HEK293 (cell line): ENCODE data around the gene AKT1.
A peak's percentile ranks its signal among the peaks of the same experiment; 100 is the strongest.

ENCODE experiments used
- CTCF ChIA-PET: fragments of 350-600 bp; formaldehyde crosslinking; extraction: SDS; loops from one replicate; lab custom pipeline; 2021; ENCODE audit warnings: antibody characterized with exemption; lab: Yijun Ruan, JAX
- POLR2A ChIA-PET: fragments of 300-600 bp; formaldehyde crosslinking; extraction: SDS; loops from one replicate; lab custom pipeline; 2020; ENCODE audit warnings: antibody characterized with exemption, inconsistent platforms; lab: Yijun Ruan, JAX
- H3K27ac ChIP-seq: fragments of 200-500 bp; sonication (Bioruptor generic); 2 replicates; pipeline ENCODE4 v1.5.1; 2014; ENCODE audit warnings: low read depth, low read length, control low read depth, inconsistent platforms; ENCODE audit errors: extremely low read depth
- H3K36me3 ChIP-seq, 2 experiments: fragments of 200-500 bp in 1 of 2; sonication (Bioruptor generic) in 1 of 2; 1 replicate in 1 of 2; 2 replicates in 1 of 2; pipeline ENCODE4 v1.5.1; 2014 to 2017; ENCODE audit warnings: inconsistent platforms in 2 of 2, low read length in 2 of 2; ENCODE audit not compliant: control insufficient read depth in 2 of 2, insufficient read depth in 1 of 2
- H3K4me1 ChIP-seq: fragments of 200-500 bp; sonication (Bioruptor generic); 2 replicates; pipeline ENCODE4 v1.5.1; 2014; ENCODE audit warnings: mild to moderate bottlenecking, low read length, inconsistent platforms; ENCODE audit not compliant: control insufficient read depth, insufficient read depth
- H3K4me3 ChIP-seq: 2 replicates; pipeline ENCODE4 v1.5.1; 2011; ENCODE audit warnings: low read depth, mild to moderate bottlenecking, control low read depth, low read length, moderate library complexity
- H3K9me3 ChIP-seq: fragments of 200-500 bp; sonication (Bioruptor generic); 2 replicates; pipeline ENCODE4 v1.5.1; 2014; ENCODE audit warnings: low read depth, low read length, inconsistent platforms; ENCODE audit not compliant: control insufficient read depth, insufficient read depth
- SCRT1 ChIP-seq: fragments of 450-650 bp; formaldehyde crosslinking; IDR thresholded peaks from 2 replicates; pipeline ENCODE4 v1.5.1; 2016; ENCODE audit warnings: missing biosample characterization, missing genetic modification characterization, borderline replicate concordance
- SETDB1 ChIP-seq: IDR thresholded peaks from one replicate; pipeline ENCODE4 v1.6.1; 2017; ENCODE audit warnings: mild to moderate bottlenecking, low read length, moderate library complexity, mixed read lengths; ENCODE audit not compliant: insufficient read length
- ZBTB8A ChIP-seq: fragments of 450-650 bp; formaldehyde crosslinking; IDR thresholded peaks from 2 replicates; pipeline ENCODE4 v1.5.1; 2016; ENCODE audit warnings: missing biosample characterization, missing genetic modification characterization
- ZNF169 ChIP-seq: fragments of 450-650 bp; formaldehyde crosslinking; IDR thresholded peaks from 2 replicates; pipeline ENCODE4 v1.5.1; 2016; ENCODE audit warnings: missing biosample characterization, missing genetic modification characterization
- ZNF416 ChIP-seq: fragments of 450-650 bp; formaldehyde crosslinking; IDR thresholded peaks from 2 replicates; pipeline ENCODE4 v1.5.1; 2016; ENCODE audit warnings: missing biosample characterization, missing genetic modification characterization
- TF ChIP-seq, protein P1 (sequence below): fragments of 450-650 bp; formaldehyde crosslinking; IDR thresholded peaks from 2 replicates; pipeline ENCODE4 v1.5.1; 2016; ENCODE audit warnings: missing biosample characterization, missing genetic modification characterization
- TF ChIP-seq, protein P2 (sequence below): fragments of 450-650 bp; formaldehyde crosslinking; IDR thresholded peaks from 2 replicates; pipeline ENCODE4 v1.5.1; 2017; ENCODE audit warnings: missing biosample characterization, missing genetic modification characterization
- TF ChIP-seq, protein P3 (sequence below): fragments of 450-650 bp; formaldehyde crosslinking; IDR thresholded peaks from 2 replicates; pipeline ENCODE4 v1.5.1; 2016; ENCODE audit warnings: missing biosample characterization, missing genetic modification characterization
- TF ChIP-seq, protein P4 (sequence below): fragments of 450-650 bp; formaldehyde crosslinking; IDR thresholded peaks from 2 replicates; pipeline ENCODE4 v1.5.1; 2016; ENCODE audit warnings: missing biosample characterization, missing genetic modification characterization
- TF ChIP-seq, protein P5 (sequence below): fragments of 450-650 bp; formaldehyde crosslinking; IDR thresholded peaks from 2 replicates; pipeline ENCODE4 v1.5.1; 2016; ENCODE audit warnings: missing biosample characterization, missing genetic modification characterization

The AKT1 gene

DNA sequence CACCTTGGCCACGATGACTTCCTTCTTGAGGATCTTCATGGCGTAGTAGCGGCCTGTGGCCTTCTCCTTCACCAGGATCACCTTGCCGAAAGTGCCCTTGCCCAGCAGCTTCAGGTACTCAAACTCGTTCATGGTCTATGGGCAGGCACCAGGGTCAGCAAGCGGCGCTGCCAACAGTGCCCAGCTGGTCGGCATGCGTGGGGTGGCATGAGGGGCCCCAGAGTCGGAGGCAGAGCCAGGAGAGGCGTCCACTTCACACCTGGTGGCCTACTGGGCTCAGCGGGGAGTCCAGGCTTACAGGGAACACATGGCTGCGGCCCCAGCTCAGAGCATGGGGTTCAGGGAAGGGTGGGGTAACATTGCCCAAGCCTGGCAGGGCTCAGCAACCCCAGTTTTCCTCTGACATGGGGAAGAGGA, 20.5 kb downstream of the AKT1 start:
- TF ChIP-seq ZBTB8A (tag by site-specific recombination) (no peak), SCRT1 (tag by site-specific recombination) (no peak), SETDB1 (no peak), ZNF416 (tag by site-specific recombination) (no peak), ZNF169 (tag by site-specific recombination) (no peak)
- TF ChIP-seq, protein P1, sequence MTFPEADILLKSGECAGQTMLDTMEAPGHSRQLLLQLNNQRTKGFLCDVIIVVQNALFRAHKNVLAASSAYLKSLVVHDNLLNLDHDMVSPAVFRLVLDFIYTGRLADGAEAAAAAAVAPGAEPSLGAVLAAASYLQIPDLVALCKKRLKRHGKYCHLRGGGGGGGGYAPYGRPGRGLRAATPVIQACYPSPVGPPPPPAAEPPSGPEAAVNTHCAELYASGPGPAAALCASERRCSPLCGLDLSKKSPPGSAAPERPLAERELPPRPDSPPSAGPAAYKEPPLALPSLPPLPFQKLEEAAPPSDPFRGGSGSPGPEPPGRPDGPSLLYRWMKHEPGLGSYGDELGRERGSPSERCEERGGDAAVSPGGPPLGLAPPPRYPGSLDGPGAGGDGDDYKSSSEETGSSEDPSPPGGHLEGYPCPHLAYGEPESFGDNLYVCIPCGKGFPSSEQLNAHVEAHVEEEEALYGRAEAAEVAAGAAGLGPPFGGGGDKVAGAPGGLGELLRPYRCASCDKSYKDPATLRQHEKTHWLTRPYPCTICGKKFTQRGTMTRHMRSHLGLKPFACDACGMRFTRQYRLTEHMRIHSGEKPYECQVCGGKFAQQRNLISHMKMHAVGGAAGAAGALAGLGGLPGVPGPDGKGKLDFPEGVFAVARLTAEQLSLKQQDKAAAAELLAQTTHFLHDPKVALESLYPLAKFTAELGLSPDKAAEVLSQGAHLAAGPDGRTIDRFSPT (tag by site-specific recombination): peak; percentile 66
- TF ChIP-seq, protein P2, sequence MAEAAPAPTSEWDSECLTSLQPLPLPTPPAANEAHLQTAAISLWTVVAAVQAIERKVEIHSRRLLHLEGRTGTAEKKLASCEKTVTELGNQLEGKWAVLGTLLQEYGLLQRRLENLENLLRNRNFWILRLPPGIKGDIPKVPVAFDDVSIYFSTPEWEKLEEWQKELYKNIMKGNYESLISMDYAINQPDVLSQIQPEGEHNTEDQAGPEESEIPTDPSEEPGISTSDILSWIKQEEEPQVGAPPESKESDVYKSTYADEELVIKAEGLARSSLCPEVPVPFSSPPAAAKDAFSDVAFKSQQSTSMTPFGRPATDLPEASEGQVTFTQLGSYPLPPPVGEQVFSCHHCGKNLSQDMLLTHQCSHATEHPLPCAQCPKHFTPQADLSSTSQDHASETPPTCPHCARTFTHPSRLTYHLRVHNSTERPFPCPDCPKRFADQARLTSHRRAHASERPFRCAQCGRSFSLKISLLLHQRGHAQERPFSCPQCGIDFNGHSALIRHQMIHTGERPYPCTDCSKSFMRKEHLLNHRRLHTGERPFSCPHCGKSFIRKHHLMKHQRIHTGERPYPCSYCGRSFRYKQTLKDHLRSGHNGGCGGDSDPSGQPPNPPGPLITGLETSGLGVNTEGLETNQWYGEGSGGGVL (tag by site-specific recombination): no peak
- TF ChIP-seq, protein P3, sequence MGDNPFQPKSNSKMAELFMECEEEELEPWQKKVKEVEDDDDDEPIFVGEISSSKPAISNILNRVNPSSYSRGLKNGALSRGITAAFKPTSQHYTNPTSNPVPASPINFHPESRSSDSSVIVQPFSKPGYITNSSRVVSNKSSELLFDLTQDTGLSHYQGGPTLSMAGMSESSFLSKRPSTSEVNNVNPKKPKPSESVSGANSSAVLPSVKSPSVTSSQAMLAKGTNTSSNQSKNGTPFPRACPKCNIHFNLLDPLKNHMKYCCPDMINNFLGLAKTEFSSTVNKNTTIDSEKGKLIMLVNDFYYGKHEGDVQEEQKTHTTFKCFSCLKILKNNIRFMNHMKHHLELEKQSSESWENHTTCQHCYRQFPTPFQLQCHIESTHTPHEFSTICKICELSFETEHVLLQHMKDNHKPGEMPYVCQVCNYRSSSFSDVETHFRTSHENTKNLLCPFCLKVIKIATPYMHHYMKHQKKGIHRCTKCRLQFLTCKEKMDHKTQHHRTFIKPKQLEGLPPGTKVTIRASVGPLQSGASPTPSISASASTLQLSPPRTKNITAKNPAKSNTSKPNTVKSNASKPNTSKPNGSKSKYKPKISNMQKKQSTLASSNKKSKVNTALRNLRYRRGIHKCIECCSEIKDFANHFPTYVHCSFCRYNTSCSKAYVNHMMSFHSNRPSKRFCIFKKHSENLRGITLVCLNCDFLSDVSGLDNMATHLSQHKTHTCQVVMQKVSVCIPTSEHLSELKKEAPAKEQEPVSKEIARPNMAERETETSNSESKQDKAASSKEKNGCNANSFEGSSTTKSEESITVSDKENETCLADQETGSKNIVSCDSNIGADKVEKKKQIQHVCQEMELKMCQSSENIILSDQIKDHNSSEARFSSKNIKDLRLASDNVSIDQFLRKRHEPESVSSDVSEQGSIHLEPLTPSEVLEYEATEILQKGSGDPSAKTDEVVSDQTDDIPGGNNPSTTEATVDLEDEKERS (tag by site-specific recombination): no peak
- TF ChIP-seq, all 188 proteins: peak for 1
- Histone ChIP-seq H3K4me3 (no peak overlapping the region), H3K36me3 (peaks cover 0 to 98% of the 10 kb centered on the region in 2 experiments; a peak in 2 of 3 replicates), H3K9me3 (no peaks in the 10 kb centered on the region), H3K4me1 (no peaks in the 10 kb centered on the region), H3K27ac (no peak overlapping the region)
- POLR2A ChIA-PET: interaction anchor here (0.5 to 0.9 kb wide), 2 partner anchors 23 to 101 kb away, joined by 3 read pairs; partner anchors contain the start of gene SIVA1
- CTCF ChIA-PET: interaction anchor here (1.1 kb wide), 1 partner anchor 51 kb away, joined by 4 read pairs; no protein-coding TSS in a partner anchor

DNA sequence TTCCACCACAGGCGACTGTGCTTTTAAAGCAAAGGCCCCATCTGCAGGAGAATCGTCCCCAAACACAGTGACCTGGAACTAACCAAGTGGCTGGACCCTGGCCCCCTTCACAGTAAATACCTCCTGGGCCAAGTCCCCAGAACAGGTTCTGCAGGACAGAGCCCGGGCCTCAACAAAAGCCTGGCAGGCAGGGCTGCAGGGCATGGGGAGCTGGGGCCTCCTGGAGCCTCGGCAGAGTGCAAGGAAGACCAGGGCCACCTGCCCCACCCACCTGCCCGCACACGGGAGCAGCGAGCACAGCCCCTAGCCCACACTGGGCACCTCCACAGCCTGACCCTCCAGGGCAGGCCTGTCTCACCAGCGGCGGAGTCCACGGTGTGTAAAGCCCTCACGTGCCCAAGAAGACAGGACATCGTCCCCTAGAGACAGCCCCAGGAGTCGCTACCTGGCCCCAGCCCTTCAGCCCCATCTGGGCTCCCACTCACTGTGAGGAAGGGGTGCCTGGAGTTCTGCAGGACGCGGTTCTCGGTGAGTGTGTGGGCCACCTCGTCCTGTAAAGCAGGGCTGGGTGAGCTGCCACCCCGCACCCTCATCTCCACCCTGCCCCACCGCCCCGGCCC, 21.0 kb downstream of the AKT1 start:
- Histone ChIP-seq H3K4me1 (no peaks in the 10 kb centered on the region), H3K9me3 (no peaks in the 10 kb centered on the region), H3K36me3 (peaks cover 0 to 98% of the 10 kb centered on the region in 2 experiments; a peak in 2 of 3 replicates), H3K4me3 (no peak overlapping the region), H3K27ac (no peak overlapping the region)
- POLR2A ChIA-PET: no interaction called here
- TF ChIP-seq, protein P4, sequence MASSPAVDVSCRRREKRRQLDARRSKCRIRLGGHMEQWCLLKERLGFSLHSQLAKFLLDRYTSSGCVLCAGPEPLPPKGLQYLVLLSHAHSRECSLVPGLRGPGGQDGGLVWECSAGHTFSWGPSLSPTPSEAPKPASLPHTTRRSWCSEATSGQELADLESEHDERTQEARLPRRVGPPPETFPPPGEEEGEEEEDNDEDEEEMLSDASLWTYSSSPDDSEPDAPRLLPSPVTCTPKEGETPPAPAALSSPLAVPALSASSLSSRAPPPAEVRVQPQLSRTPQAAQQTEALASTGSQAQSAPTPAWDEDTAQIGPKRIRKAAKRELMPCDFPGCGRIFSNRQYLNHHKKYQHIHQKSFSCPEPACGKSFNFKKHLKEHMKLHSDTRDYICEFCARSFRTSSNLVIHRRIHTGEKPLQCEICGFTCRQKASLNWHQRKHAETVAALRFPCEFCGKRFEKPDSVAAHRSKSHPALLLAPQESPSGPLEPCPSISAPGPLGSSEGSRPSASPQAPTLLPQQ (tag by site-specific recombination): no peak
- TF ChIP-seq, protein P5, sequence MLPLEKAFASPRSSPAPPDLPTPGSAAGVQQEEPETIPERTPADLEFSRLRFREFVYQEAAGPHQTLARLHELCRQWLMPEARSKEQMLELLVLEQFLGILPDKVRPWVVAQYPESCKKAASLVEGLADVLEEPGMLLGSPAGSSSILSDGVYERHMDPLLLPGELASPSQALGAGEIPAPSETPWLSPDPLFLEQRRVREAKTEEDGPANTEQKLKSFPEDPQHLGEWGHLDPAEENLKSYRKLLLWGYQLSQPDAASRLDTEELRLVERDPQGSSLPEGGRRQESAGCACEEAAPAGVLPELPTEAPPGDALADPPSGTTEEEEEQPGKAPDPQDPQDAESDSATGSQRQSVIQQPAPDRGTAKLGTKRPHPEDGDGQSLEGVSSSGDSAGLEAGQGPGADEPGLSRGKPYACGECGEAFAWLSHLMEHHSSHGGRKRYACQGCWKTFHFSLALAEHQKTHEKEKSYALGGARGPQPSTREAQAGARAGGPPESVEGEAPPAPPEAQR (tag by site-specific recombination): no peak
- no peak for TF ChIP-seq ZBTB8A (tag by site-specific recombination)
- CTCF ChIA-PET: interaction anchor here (1.1 kb wide), 1 partner anchor 52 kb away, joined by 4 read pairs; no protein-coding TSS in a partner anchor
